AG09319 (cell line): ENCODE measurements around the gene PHC2.

Experiments used
- DNase-seq: peaks from one replicate; pipeline ENCODE4 v3.0.0-alpha.2; 2010; ENCODE audit warnings: low read depth; ENCODE audit errors: extremely low read depth
- TF ChIP-seq, protein P1 (sequence below): IDR thresholded peaks from 2 replicates; pipeline ENCODE4 v1.5.1; 2011; ENCODE audit warnings: low read depth, mild to moderate bottlenecking, inconsistent platforms, low read length, moderate library complexity

Gene PHC2

DNA sequence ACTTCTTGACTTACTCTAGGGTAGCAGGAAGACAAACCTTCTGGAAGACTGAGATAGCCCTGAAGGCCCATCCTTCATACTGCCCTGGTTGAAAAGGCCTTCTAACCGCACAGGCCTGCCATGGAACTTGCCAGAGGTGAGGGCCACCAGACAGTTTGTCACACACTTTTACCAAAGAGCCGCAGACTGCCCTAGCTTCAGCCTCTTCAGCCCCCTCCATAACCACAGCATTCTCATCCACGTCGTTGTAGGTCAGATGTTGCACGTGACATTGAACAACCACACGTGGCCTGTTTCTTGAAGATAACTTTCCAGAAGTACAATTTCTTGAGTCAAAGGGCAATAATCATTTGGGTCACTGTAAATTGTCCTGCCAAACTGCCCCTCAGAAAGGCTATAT is 155.7 kb downstream of the PHC2 start:
- no peak for DNase-seq
- TF ChIP-seq, protein P1, sequence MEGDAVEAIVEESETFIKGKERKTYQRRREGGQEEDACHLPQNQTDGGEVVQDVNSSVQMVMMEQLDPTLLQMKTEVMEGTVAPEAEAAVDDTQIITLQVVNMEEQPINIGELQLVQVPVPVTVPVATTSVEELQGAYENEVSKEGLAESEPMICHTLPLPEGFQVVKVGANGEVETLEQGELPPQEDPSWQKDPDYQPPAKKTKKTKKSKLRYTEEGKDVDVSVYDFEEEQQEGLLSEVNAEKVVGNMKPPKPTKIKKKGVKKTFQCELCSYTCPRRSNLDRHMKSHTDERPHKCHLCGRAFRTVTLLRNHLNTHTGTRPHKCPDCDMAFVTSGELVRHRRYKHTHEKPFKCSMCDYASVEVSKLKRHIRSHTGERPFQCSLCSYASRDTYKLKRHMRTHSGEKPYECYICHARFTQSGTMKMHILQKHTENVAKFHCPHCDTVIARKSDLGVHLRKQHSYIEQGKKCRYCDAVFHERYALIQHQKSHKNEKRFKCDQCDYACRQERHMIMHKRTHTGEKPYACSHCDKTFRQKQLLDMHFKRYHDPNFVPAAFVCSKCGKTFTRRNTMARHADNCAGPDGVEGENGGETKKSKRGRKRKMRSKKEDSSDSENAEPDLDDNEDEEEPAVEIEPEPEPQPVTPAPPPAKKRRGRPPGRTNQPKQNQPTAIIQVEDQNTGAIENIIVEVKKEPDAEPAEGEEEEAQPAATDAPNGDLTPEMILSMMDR, result no peak

DNA sequence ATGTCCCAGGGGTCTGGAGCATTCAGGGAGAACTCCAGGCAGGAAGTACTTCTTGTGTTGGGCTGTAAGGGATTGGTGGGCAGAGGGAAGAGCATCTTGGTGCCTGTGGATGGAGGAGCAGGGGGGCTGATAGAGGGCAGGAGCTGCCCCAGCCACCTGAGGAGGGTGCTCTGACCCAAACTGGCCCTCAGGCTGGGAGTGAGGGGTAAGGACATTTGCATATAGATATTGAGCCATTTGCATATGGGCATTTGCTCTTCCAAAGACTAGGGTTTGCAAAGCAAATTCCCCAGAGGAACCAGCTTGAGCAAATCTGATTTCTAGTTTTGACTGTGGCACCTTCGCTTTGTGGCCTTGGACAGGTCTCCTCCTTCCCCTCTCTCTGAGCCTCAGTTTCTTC is 156.4 kb downstream of the PHC2 start:
- TF ChIP-seq, protein P1, result no peak
- no peak for DNase-seq

GRCh38 chr1:33273961-33274371 is 156.9 kb downstream of the PHC2 start:
- TF ChIP-seq, protein P1, result no peak

More at GRCh38 chr1:33273961-33274371, 156.9 kb downstream of the PHC2 start:
- DNase-seq, result no peak
